WERI-Rb-1 (cell line): ENCODE results near the gene TPRN.

Source experiments
- DNase-seq: peaks from one replicate; pipeline ENCODE4 v3.0.0-alpha.2; 2020
- H3K27ac ChIP-seq: fragments of 250-450 bp; sonication (Bioruptor Pico); 2 replicates; pipeline ENCODE4 v1.5.1; 2020; ENCODE audit warnings: mild to moderate bottlenecking, moderate library complexity
- H3K27me3 ChIP-seq: fragments of 250-450 bp; sonication (Bioruptor Pico); 2 replicates; pipeline ENCODE4 v1.5.1; 2021; ENCODE audit warnings: mild to moderate bottlenecking, low read depth, moderate library complexity; ENCODE audit not compliant: insufficient read depth, severe bottlenecking
- H3K36me3 ChIP-seq: fragments of 250-450 bp; sonication (Bioruptor Pico); 2 replicates; pipeline ENCODE4 v1.5.1; 2020; ENCODE audit warnings: mild to moderate bottlenecking, moderate library complexity
- H3K4me3 ChIP-seq: 2 replicates; pipeline ENCODE4 v1.5.1; 2011; ENCODE audit warnings: low read depth, mild to moderate bottlenecking, control low read depth, low read length
- H3K9me3 ChIP-seq: fragments of 250-450 bp; sonication (Bioruptor Pico); 2 replicates; pipeline ENCODE4 v1.5.1; 2021; ENCODE audit warnings: mild to moderate bottlenecking, moderate library complexity; ENCODE audit not compliant: severe bottlenecking
- CTCF ChIP-seq: IDR thresholded peaks from 2 replicates; pipeline ENCODE4 v1.5.1; 2011; ENCODE audit warnings: low read depth, mild to moderate bottlenecking, control low read depth, inconsistent platforms, low read length

TPRN gene

DNA sequence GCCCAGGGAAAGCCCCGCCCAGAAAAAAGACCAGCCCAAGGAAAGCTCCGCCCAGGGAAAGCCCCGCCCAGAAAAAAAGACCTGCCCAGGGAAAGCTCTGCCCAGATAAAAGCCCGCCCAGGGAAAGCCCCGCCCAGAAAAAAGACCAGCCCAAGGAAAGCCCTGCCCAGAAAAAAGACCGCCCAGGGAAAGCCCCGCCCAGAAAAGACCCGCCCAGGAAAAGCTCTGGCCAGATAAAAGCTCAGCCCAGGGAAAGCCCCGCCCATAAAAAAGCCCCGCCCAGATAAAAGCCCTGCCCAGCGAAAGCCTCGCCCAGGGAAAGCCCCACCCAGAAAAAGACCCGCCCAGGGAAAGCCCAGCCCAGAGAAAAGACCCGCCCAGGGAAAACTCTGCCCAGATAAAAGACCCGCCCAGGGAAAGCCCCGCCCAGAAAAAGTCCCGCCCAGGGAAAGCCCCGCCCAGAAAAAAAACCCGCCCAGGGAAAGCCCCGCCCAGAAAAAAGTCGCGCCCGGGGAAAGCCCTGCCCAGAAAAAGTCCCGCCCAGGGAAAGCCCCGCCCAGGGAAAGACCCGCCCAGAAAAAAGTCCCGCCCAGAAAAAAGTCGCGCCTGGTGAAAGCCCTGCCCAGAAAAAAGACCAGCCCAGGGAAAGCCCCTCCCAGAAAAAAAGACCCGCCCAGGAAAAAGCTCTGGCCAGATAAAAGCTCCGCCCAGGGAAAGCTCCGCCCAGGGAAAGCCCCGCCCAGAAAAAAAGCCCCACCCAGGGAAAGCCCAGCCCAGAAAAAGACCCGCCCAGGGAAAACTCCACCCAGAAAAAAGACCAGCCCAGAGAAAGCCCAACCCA lies 49.7 kb downstream of the TPRN start:
- H3K9me3 ChIP-seq, result no peaks in the 10 kb centered on the region
- no peak for TF ChIP-seq CTCF
- no peaks in the 10 kb centered on the region for H3K36me3 ChIP-seq
- peak; percentile 62 for DNase-seq
- H3K27me3 ChIP-seq, result no peaks in the 10 kb centered on the region
- H3K4me3 ChIP-seq, result no peak overlapping the region
- H3K27ac ChIP-seq, result no peak overlapping the region

- no peak for DNase-seq
- no peak for TF ChIP-seq CTCF
- Histone ChIP-seq H3K27me3 (no peaks in the 10 kb centered on the region), H3K4me3 (no peak overlapping the region), H3K36me3 (no peaks in the 10 kb centered on the region), H3K27ac (no peak overlapping the region), H3K9me3 (no peaks in the 10 kb centered on the region)
These were observed 50.5 kb downstream of the TPRN start for GRCh38 chr9:137149942-137150616.

DNA sequence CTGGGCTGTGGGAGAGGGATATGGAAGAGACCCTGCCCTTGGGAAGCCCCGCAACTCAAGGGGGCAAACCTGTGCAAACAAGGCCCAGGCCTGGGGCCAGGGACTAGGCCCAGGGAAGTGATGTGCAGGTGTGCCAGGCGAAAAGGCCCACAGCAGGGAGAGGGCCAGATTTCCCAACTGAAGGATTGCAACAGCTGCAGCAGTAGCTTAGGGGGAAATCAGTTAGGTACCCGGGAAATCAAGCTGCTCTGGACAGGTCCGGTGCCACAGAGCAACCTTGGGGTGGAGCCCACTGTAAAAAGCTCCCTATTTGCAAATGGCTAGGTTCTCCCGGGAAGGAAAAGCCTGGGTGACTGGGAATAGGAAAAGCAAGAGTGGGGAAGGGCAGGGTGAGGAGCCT lies 51.2 kb downstream of the TPRN start:
- Histone ChIP-seq H3K4me3 (no peak overlapping the region), H3K27ac (no peak overlapping the region), H3K27me3 (no peaks in the 10 kb centered on the region), H3K36me3 (no peaks in the 10 kb centered on the region), H3K9me3 (no peaks in the 10 kb centered on the region)
- no peak for DNase-seq
- no peak for TF ChIP-seq CTCF

GRCh38 chr9:137148661-137149060 lies 51.9 kb downstream of the TPRN start:
- Histone ChIP-seq H3K9me3 (no peaks in the 10 kb centered on the region), H3K36me3 (no peaks in the 10 kb centered on the region), H3K27ac (no peak overlapping the region), H3K4me3 (no peak overlapping the region), H3K27me3 (no peaks in the 10 kb centered on the region)
- DNase-seq, result no peak
- no peak for TF ChIP-seq CTCF

- H3K27ac ChIP-seq, result no peak overlapping the region
- no peaks in the 10 kb centered on the region for H3K27me3 ChIP-seq
- DNase-seq, result no peak
- H3K4me3 ChIP-seq, result no peak overlapping the region
- H3K9me3 ChIP-seq, result no peaks in the 10 kb centered on the region
- no peak for TF ChIP-seq CTCF
- H3K36me3 ChIP-seq, result no peaks in the 10 kb centered on the region
These were observed 52.3 kb downstream of the TPRN start for GRCh38 chr9:137148242-137148641.
